Keratinocyte (primary cell): ENCODE results near the gene ANKFY1.

Experiments
- CTCF ChIP-seq, 3 experiments: IDR thresholded peaks in 1 of 3; conservative IDR thresholded peaks in 1 of 3; optimal IDR thresholded peaks in 1 of 3; 2 replicates in 2 of 3; 3 replicates in 1 of 3; pipeline versions ENCODE3 to v1.5.1; 2011; ENCODE audit warnings: low read length in 3 of 3, mild to moderate bottlenecking in 3 of 3, moderate library complexity in 2 of 3, control low read depth in 1 of 3, inconsistent platforms in 1 of 3; ENCODE audit not compliant: insufficient read depth in 2 of 3; ENCODE audit errors: extremely low read depth in 1 of 3
- EZH2 ChIP-seq: IDR thresholded peaks from one replicate; pipeline ENCODE4 v1.6.1; 2012; ENCODE audit warnings: inconsistent platforms, mild to moderate bottlenecking, low read length, moderate library complexity

- TF ChIP-seq CTCF (optimal IDR thresholded peaks at IDR 0.05 in 1 of 3, IDR thresholded peaks at IDR 0.05 in 1 of 3, conservative IDR thresholded peaks at IDR 0.05 in 1 of 3; ENCODE audit: extremely low read depth in 1 of 3, insufficient read depth in 2 of 3, low read length in 3 of 3), result no peak
- no peak for TF ChIP-seq EZH2
Observed at GRCh38 chr17:4221899-4222659, 41.7 kb downstream of the ANKFY1 start.
